Stomach (tissue), 4 donors: ENCODE data around the gene GLRX5.

Experiments
- CTCF ChIP-seq, 7 experiments: fragments of 450-650 bp in 4 of 7; fragments of 200-600 bp in 3 of 7; sonication (generic) in 3 of 7; IDR thresholded peaks; one replicate each; pipeline ENCODE4 v1.5.1; 2016 to 2019; ENCODE audit warnings: antibody characterized with exemption in 7 of 7, control low read depth in 2 of 7, mild to moderate bottlenecking in 1 of 7
- EP300 ChIP-seq: sonication (generic); formaldehyde crosslinking; IDR thresholded peaks from one replicate; pipeline ENCODE4 v1.6.1; 2017; ENCODE audit warnings: antibody characterized with exemption
- POLR2A ChIP-seq, 4 donors: fragments of 450-650 bp; IDR thresholded peaks; one replicate each; pipeline ENCODE4 v1.6.1; 2016; ENCODE audit warnings: antibody characterized with exemption in 4 of 4, control low read depth in 2 of 4, mild to moderate bottlenecking in 1 of 4, moderate library complexity in 1 of 4
- POLR2AphosphoS5 ChIP-seq, 3 donors: sonication (generic); formaldehyde crosslinking; IDR thresholded peaks; one replicate each; pipeline ENCODE4 v1.6.1; 2016; ENCODE audit warnings: antibody characterized with exemption in 3 of 3

GRCh38 chr14:95518045-95518751, 16.7 kb upstream of the GLRX5 start:
- TF ChIP-seq CTCF (IDR thresholded peaks at IDR 0.05) (no peak), POLR2AphosphoS5 (IDR thresholded peaks at IDR 0.05) (no peak), EP300 (no peak), POLR2A (IDR thresholded peaks at IDR 0.05) (no peak)
